ENCODE data around the gene BACH1.

The BACH1 gene

DNA sequence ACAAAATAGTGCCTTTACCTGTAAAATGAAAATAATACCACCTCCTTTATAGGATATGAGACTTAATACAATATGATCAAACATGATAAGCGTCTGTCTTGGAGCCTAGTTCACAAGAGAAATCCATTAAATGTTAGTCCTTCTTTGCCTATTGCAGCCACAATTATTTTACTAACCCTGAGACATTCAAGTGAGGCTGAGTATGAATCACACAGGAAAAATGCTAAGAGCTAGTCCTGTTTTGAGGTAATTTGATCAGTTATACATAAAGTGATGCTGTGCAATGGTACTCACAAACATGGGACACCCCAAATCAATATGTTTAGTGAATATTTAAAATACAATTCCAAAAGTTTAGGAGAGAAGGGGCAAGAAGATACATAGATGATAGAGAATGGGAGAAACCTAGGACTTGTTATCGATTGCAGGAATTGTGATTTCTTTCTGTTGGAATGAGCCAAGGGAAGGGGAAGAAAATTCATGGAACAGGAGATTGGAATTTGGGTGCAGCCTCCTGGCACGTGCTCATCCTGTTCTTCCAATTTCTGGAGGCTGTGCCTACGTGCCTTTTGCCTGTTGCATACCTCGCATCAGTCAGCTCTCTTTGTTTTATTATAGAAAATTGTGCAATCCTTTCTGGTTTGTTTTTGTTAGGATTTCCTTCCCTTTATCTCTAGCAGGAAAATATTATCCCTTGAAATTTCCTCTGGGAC, 39.9 kb upstream of the BACH1 start:
- DNase-seq (ENCODE audit: insufficient read length, low spot score) (no peak), FAIRE-seq (no peak)
- TF ChIP-seq, protein P1, sequence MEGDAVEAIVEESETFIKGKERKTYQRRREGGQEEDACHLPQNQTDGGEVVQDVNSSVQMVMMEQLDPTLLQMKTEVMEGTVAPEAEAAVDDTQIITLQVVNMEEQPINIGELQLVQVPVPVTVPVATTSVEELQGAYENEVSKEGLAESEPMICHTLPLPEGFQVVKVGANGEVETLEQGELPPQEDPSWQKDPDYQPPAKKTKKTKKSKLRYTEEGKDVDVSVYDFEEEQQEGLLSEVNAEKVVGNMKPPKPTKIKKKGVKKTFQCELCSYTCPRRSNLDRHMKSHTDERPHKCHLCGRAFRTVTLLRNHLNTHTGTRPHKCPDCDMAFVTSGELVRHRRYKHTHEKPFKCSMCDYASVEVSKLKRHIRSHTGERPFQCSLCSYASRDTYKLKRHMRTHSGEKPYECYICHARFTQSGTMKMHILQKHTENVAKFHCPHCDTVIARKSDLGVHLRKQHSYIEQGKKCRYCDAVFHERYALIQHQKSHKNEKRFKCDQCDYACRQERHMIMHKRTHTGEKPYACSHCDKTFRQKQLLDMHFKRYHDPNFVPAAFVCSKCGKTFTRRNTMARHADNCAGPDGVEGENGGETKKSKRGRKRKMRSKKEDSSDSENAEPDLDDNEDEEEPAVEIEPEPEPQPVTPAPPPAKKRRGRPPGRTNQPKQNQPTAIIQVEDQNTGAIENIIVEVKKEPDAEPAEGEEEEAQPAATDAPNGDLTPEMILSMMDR (IDR thresholded peaks at IDR 0.05; ENCODE audit: insufficient read depth, missing control alignments), result no peak

DNA sequence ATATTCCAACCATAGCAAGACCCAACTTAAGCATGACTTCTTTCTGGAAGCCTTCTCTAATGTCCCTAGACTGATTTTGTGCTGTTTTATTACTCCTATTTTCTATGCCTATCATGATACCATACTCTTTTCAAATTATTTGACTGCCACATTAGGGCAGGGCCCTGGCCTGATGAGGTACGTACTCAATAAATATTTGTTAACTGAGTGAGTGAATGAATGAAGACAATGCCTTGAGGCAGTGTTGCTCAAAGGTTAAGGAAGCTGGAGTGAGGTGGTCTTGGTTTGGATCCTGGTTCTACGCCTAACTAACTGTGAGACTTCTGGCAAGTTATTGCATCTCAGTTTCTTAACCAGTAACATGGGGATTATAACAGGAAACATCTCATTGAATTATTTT, 38.3 kb upstream of the BACH1 start:
- FAIRE-seq, result no peak
- no peak for DNase-seq (ENCODE audit: insufficient read length, low spot score)
- TF ChIP-seq, protein P1 (IDR thresholded peaks at IDR 0.05; ENCODE audit: insufficient read depth, missing control alignments), result no peak

DNA sequence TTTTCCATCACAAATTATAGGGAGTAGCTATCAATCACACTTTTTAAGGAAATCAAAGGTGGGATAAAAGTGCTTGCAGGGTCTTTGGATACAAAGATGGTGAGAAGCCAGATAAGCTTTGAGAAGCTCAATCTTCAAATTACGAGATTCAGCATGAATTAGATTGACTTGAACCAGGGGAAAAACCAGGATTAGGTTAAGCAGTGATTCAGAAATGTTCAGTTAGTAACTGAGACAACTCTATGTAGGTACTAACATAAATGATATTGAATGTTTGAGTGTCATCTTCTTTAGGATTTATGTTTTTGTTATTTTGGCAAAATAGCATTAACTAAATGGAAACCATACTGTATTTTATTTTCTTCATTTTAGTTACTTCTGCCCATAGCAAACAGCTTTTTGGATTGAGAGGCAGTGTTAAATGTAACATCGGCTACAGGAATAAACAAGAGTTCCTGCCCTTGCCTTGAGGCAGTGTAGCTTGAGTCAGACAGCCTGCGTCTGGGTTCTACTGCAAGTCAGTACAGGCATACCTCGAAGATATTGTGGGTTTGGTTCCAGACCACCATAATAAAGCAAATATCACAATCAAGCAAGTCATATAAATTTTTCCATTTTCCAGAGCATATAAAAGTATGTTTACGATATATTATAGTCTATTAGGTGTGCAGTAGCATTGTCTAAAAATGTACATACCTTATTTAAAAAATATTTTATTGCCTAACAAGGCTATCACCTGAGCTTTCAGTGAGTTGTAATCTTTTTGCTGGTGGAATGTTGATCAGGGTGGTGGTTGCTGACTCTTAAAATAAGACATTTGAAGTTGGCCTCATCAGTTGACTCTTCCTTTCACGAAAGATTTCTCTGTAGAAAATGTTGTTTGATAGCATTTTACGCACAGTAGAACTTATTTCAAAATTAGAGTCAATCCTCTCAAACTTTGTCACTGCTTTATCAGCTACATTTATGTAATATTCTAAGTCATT, 36.9 kb upstream of the BACH1 start:
- DNase-seq (ENCODE audit: insufficient read length, low spot score) (no peak), FAIRE-seq (no peak)
- TF ChIP-seq, protein P1 (IDR thresholded peaks at IDR 0.05; ENCODE audit: insufficient read depth, missing control alignments), result no peak

DNA sequence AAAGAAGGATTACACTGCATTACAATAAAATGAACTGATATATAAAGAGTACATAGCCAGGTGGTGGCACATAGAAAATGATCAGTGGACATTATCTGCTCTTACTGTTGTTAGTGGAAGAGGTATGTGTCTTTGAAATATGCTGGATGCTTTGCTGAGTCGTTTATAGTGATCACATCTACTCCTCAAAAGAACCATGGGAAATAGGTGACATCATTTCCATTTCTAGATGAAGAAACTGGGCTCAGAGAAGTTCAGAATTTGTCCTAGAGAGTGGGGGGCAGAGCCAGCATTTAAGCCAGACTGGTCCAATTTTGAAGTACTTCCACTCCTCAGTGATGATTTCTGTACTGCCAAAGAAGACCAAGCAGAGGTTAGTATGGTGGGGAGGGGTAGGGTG, 34.0 kb upstream of the BACH1 start:
- FAIRE-seq (no peak), DNase-seq (ENCODE audit: insufficient read length, low spot score) (no peak)
- TF ChIP-seq, protein P1 (IDR thresholded peaks at IDR 0.05; ENCODE audit: insufficient read depth, missing control alignments), result no peak

DNA sequence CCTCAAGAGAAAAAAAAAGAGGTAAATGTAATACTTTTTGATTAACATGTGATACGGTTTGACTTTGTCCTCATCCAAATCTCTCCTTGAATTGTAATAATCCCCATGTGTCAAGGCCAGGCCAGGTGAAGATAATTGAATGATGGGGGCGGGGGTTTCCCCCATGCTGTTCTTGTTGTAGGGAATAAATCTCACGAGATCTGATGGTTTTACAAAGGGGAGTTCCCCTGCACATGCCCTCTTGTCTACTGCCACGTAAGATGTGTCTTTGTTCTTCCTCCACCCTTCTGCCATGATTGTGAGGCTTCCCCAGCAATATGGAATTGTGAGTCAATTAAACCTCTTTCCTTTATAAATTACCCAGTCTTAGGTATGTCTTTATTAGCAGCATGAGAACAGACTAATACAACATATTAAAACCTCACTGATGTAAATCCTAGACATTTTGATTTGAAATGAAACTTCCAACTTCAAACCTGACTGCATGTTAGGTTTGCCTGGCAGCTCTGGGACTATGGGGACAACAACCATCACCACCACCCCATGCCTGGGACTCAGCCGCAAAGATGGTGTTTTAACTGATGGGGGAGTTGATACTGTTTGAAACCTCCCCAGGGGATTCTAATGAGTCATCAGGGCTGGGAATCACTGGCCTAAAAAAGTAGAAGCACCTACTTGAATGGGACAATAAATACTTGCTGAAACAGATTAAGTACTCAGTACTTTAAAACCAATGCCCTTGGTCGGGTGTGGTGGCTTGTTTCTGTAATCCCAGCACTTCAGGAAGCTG, 32.8 kb upstream of the BACH1 start:
- DNase-seq (ENCODE audit: insufficient read length, low spot score), result no peak
- no peak for FAIRE-seq
- TF ChIP-seq, protein P1 (IDR thresholded peaks at IDR 0.05; ENCODE audit: insufficient read depth, missing control alignments), result no peak

DNA sequence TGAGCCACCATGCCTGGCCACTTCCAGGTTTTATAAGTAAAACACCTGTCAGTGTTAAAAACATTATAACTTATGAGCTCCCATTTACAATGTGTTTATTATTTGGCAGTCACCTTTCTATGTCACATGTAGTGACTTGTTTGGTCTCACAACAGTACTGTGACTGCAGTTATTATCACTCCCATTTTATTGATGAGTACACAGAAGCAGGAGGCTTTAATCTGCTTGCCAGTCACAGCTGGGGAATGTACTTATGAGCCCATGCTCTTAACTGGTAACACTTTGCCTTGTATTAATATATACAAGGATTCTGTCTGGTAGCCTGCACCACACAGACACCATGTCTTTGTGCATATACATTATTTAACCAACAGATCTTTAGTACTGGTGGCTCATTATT, 31.1 kb upstream of the BACH1 start:
- FAIRE-seq, result no peak
- no peak for DNase-seq (ENCODE audit: insufficient read length, low spot score)
- TF ChIP-seq, protein P1 (IDR thresholded peaks at IDR 0.05; ENCODE audit: insufficient read depth, missing control alignments), result no peak
